Naive thymus-derived CD4-positive, alpha-beta T cell (primary cell): Measurements from ENCODE around the gene RAB3GAP2. TPM values are rescaled to one million over a fixed set of nuclear protein-coding genes. Genes with fewer than 3 reads are reported as not detected.

ENCODE experiments used
- ATAC-seq: fragments of 150-1000 bp; cut with Tn5 transposase; 2 replicates; pipeline ENCODE4 v1.10.0; 2021; ENCODE audit warnings: mild to moderate bottlenecking, moderate library complexity
- CTCF ChIA-PET: fragments of 350-600 bp; sonication (Branson Sonifier 250); formaldehyde crosslinking; loops from one replicate; lab custom pipeline; 2021; ENCODE audit warnings: antibody characterized with exemption; lab: Charles Lee
- POLR2A ChIA-PET: fragments of 350-600 bp; sonication (Branson Sonifier 250); formaldehyde crosslinking; loops from one replicate; lab custom pipeline; 2021; ENCODE audit warnings: antibody characterized with exemption, inconsistent platforms; lab: Charles Lee
- DNase-seq, 9 donors: peaks; one replicate each; pipeline versions ENCODE4 v3.0.0 to v3.0.0-alpha.2; 2020 to 2022; ENCODE audit warnings: mixed read lengths in 1 of 9
- H3K27ac ChIP-seq: one replicate; pipeline ENCODE4 v1.7.0; 2013; ENCODE audit warnings: mild to moderate bottlenecking, low read depth, low read length, moderate library complexity
- H3K27me3 ChIP-seq, 2 donors: one replicate each; pipeline ENCODE4 v1.7.0; 2013; ENCODE audit warnings: low read length in 2 of 2, mild to moderate bottlenecking in 2 of 2, moderate library complexity in 2 of 2; ENCODE audit not compliant: control insufficient read depth in 2 of 2, insufficient read depth in 2 of 2
- H3K36me3 ChIP-seq, 3 experiments: 1 replicate in 2 of 3; 2 replicates in 1 of 3; pipeline ENCODE4 v1.7.0; 2013; ENCODE audit warnings: low read length in 3 of 3, mild to moderate bottlenecking in 3 of 3, moderate library complexity in 1 of 3; ENCODE audit not compliant: insufficient read depth in 3 of 3, control insufficient read depth in 2 of 3
- H3K4me1 ChIP-seq, 2 donors: one replicate each; pipeline ENCODE4 v1.7.0; 2013; ENCODE audit warnings: low read length in 2 of 2, mild to moderate bottlenecking in 2 of 2, moderate library complexity in 1 of 2; ENCODE audit not compliant: control insufficient read depth in 2 of 2, insufficient read depth in 2 of 2
- H3K4me3 ChIP-seq: 2 replicates; pipeline ENCODE4 v1.7.0; 2013; ENCODE audit warnings: mild to moderate bottlenecking, low read length
- H3K9me3 ChIP-seq, 3 experiments: 1 replicate in 2 of 3; 2 replicates in 1 of 3; pipeline ENCODE4 v1.7.0; 2013; ENCODE audit warnings: low read length in 3 of 3; ENCODE audit not compliant: control insufficient read depth in 2 of 3
- H3K27ac Mint-ChIP-seq, 9 donors: one replicate each; pipeline ENCODE4 v1.8.0; 2020 to 2022; ENCODE audit warnings: mixed read lengths in 9 of 9, mild to moderate bottlenecking in 8 of 9, moderate library complexity in 5 of 9, inconsistent platforms in 2 of 9
- H3K27me3 Mint-ChIP-seq, 5 donors: one replicate each; pipeline ENCODE4 v1.8.0; 2021 to 2022; ENCODE audit warnings: mixed read lengths in 5 of 5, mild to moderate bottlenecking in 1 of 5
- H3K36me3 Mint-ChIP-seq, 5 donors: one replicate each; pipeline ENCODE4 v1.8.0; 2020 to 2022; ENCODE audit warnings: mixed read lengths in 5 of 5, mild to moderate bottlenecking in 3 of 5, inconsistent platforms in 1 of 5
- H3K4me1 Mint-ChIP-seq, 7 donors: one replicate each; pipeline ENCODE4 v1.8.0; 2020 to 2022; ENCODE audit warnings: mixed read lengths in 7 of 7, mild to moderate bottlenecking in 3 of 7, inconsistent platforms in 1 of 7
- H3K4me3 Mint-ChIP-seq, 10 donors: one replicate each; pipeline ENCODE4 v1.8.0; 2020 to 2022; ENCODE audit warnings: mild to moderate bottlenecking in 10 of 10, mixed read lengths in 10 of 10, moderate library complexity in 6 of 10, inconsistent platforms in 2 of 10
- H3K9me3 Mint-ChIP-seq, 11 donors: one replicate each; pipeline ENCODE4 v1.8.0; 2020 to 2022; ENCODE audit warnings: mixed read lengths in 11 of 11, mild to moderate bottlenecking in 4 of 11, inconsistent platforms in 1 of 11, moderate library complexity in 1 of 11
- intact Hi-C, 2 donors: fragments of 100-400 bp; cut with micrococcal nuclease; formaldehyde crosslinking; loops; one replicate each; pipeline ENCODE4 v1.15.1; 2023
- polyA plus RNA-seq, 2 donors: library from polyadenylated mRNA; unstranded; fragments of 300-500 nt; fragmentation: Illumina TruSeq; gene quantifications; one replicate each; pipeline ENCODE4 v1.2.3, GENCODE V29; 2021
- total RNA-seq, 6 experiments: library from RNA in 5 of 6; stranded (reverse) in 5 of 6; gene quantifications; 1 replicate in 5 of 6; 2 replicates in 1 of 6; pipeline ENCODE4 v1.2.3 and lab custom pipeline; 2021 to 2026

RAB3GAP2 gene
- total and polyA plus RNA-seq, 7 experiments from 2014 or later, result 13.9 to 53.0 (median 46.0) TPM

DNA sequence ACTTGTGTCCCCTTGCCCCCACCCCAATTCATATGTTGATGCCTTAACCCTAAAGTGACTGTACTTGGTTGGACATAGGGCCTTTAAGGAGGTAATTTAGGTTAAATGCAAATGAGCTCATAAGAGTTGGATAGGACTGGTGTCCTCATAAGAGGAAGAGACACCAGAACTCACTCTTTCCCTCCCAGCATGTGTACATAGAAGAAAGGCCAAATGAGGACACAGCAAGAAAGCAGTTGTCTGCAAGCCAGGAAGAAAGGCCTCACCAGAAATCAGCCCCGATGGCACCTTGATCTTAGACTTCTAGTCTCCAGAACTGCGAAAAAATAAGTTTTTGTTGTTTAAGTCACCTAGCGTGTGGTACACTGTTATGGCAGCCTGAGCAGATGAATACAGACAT, 45.5 kb downstream of the RAB3GAP2 start:
- CTCF ChIA-PET, result no interaction called here
- no peak for DNase-seq
- no peak overlapping the region for H3K4me3 ChIP-seq
- no peaks in the 10 kb centered on the region for H3K9me3 ChIP-seq
- no peak overlapping the region for H3K27ac ChIP-seq
- intact Hi-C loops, result no loop called here
- ATAC-seq, result no peak
- Mint-ChIP-seq H3K4me3 (peak overlapping the region in 1 of 10 donors; percentile 46), H3K36me3 (peaks cover 16 to 43% (median 19%) of the 10 kb centered on the region in 5 donors), H3K27ac (peak overlapping the region in 1 of 9 donors; percentile 27), H3K4me1 (peaks cover 9 to 82% (median 70%) of the 10 kb centered on the region in 7 donors), H3K27me3 (no peaks in the 10 kb centered on the region), H3K9me3 (no peaks in the 10 kb centered on the region)
- H3K4me1 ChIP-seq, result no peaks in the 10 kb centered on the region
- H3K36me3 ChIP-seq, result peaks cover 0 to 8% (median 0%) of the 10 kb centered on the region in 3 experiments
- POLR2A ChIA-PET, result no interaction called here
- no peaks in the 10 kb centered on the region for H3K27me3 ChIP-seq

DNA sequence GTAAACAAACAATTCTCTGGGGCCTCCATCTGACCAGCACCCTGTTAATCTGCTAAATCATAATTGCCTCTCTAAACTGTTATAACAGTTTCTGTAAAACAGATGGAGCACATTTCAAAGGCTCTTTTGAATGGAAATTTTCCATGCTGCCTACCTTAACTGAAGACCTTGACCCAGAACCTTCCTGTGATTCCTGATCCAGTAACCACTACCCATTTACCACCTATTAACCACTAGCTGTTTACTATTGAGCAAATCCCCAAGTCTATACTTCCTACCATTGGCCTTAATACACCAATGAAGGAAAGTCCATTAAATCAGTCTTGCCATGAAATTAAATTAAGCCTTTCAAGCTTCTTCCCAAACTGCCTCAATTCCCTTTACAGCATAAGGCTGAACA, 46.3 kb downstream of the RAB3GAP2 start:
- peaks cover 9 to 78% (median 64%) of the 10 kb centered on the region in 7 donors for H3K4me1 Mint-ChIP-seq
- H3K4me3 ChIP-seq, result no peak overlapping the region
- no peak for DNase-seq
- H3K27ac Mint-ChIP-seq, result peak overlapping the region in 2 of 9 donors; percentile 4 to 5
- H3K27me3 ChIP-seq, result no peaks in the 10 kb centered on the region
- H3K36me3 ChIP-seq, result peaks cover 0 to 8% (median 0%) of the 10 kb centered on the region in 3 experiments
- ChIA-PET POLR2A (no interaction called here), CTCF (no interaction called here)
- intact Hi-C loops, result no loop called here
- H3K4me3 Mint-ChIP-seq, result no peak overlapping the region
- no peak for ATAC-seq
- H3K9me3 ChIP-seq, result no peaks in the 10 kb centered on the region
- no peaks in the 10 kb centered on the region for H3K27me3 Mint-ChIP-seq
- H3K9me3 Mint-ChIP-seq, result no peaks in the 10 kb centered on the region
- no peak overlapping the region for H3K27ac ChIP-seq
- H3K4me1 ChIP-seq, result no peaks in the 10 kb centered on the region
- peaks cover 9 to 39% (median 16%) of the 10 kb centered on the region in 5 donors for H3K36me3 Mint-ChIP-seq

DNA sequence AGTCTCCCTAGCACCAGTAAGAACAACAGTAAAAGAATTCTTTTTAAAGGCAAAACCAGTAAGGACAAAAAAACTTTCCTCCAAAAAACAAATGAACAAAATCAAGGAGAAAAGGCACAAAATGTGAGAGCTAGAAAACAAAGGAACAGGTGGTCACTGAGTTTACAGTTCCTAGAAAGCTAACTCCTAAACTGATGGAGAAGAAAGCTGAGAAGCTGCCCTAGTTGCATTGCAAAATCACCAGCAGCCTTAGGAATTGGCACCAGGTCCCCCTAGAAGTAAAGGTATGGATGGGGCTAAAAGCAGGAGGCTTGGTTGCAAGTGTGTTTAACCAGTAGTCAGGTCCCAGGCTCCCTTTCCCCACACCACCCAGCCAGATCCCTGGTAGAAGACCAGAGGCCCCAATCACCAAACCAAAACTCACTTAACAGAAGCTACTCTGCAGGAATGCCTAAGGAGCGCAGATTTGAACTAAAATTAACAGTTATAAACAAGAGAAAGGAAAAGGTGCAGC, 47.6 kb downstream of the RAB3GAP2 start:
- no peak overlapping the region for H3K4me3 Mint-ChIP-seq
- CTCF ChIA-PET, result interaction anchor here (0.9 kb wide), 1 partner anchor 508 kb away, joined by 3 read pairs; no protein-coding TSS in a partner anchor
- no peak for DNase-seq
- H3K27me3 ChIP-seq, result no peaks in the 10 kb centered on the region
- H3K27me3 Mint-ChIP-seq, result no peaks in the 10 kb centered on the region
- H3K9me3 Mint-ChIP-seq, result no peaks in the 10 kb centered on the region
- H3K36me3 ChIP-seq, result peaks cover 0 to 8% (median 0%) of the 10 kb centered on the region in 3 experiments
- H3K9me3 ChIP-seq, result no peaks in the 10 kb centered on the region
- H3K4me1 Mint-ChIP-seq, result peaks cover 7 to 79% (median 69%) of the 10 kb centered on the region in 7 donors
- intact Hi-C loops, result no loop called here
- H3K36me3 Mint-ChIP-seq, result peaks cover 5 to 41% (median 13%) of the 10 kb centered on the region in 5 donors
- H3K27ac Mint-ChIP-seq, result peak overlapping the region in 1 of 9 donors; percentile 29
- no peak overlapping the region for H3K27ac ChIP-seq
- no peak overlapping the region for H3K4me3 ChIP-seq
- no peaks in the 10 kb centered on the region for H3K4me1 ChIP-seq
- no peak for ATAC-seq
- POLR2A ChIA-PET, result no interaction called here

DNA sequence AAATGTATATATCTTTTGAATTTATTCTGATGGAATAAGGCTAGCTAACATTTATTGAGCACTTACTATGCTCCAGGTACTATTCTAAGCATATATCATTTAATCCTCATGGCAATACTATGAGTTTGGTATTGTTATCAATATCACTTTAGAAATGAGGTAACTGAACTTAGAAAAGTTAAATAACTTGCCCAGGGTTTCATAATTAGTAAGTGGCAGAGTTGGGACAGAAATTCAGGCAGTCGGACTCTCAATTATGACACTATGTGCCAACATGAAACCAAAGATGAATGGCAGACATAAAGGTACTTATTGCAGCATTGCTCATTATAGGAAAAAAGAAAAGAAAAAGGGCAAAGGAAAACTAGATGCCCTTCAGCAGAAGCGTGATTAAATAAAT, 48.2 kb downstream of the RAB3GAP2 start:
- no peak overlapping the region for H3K4me3 ChIP-seq
- no peak overlapping the region for H3K27ac ChIP-seq
- H3K27me3 ChIP-seq, result no peaks in the 10 kb centered on the region
- ChIA-PET POLR2A (no interaction called here), CTCF (no interaction called here)
- ATAC-seq, result no peak
- peaks cover 0 to 8% (median 4%) of the 10 kb centered on the region in 3 experiments for H3K36me3 ChIP-seq
- no peaks in the 10 kb centered on the region for H3K9me3 Mint-ChIP-seq
- no peaks in the 10 kb centered on the region for H3K9me3 ChIP-seq
- peaks cover 7 to 82% (median 73%) of the 10 kb centered on the region in 7 donors for H3K4me1 Mint-ChIP-seq
- H3K4me1 ChIP-seq, result no peaks in the 10 kb centered on the region
- H3K4me3 Mint-ChIP-seq, result no peak overlapping the region
- intact Hi-C loops, result no loop called here
- peaks cover 5 to 41% (median 13%) of the 10 kb centered on the region in 5 donors for H3K36me3 Mint-ChIP-seq
- H3K27ac Mint-ChIP-seq, result peak overlapping the region in 1 of 9 donors; percentile 15
- H3K27me3 Mint-ChIP-seq, result no peaks in the 10 kb centered on the region
- no peak for DNase-seq

DNA sequence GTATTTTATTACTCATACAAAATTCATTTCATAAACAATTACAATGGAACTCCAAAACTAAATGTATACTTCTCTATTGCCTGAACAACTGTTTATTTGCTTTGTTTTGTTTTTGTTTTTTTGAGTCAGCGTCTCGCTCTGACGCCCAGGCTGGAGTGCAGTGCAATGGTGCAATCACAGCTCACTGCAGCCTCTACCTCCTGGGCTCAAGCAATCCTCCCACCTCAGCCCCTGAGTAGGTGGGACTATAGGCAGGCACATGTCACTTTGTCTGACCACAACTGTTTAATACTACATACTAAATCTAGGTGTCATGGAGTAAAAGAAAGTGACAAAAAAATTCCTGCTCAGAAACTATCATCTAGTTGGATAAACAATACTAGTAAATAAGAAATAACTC, 49.3 kb downstream of the RAB3GAP2 start:
- Mint-ChIP-seq H3K4me3 (no peak overlapping the region), H3K4me1 (peaks cover 7 to 74% (median 63%) of the 10 kb centered on the region in 7 donors), H3K27me3 (no peaks in the 10 kb centered on the region), H3K36me3 (peaks cover under 1 to 31% (median 6%) of the 10 kb centered on the region in 5 donors), H3K9me3 (no peaks in the 10 kb centered on the region), H3K27ac (peak overlapping the region in 2 of 9 donors; percentile 45 to 47)
- ATAC-seq, result no peak
- Histone ChIP-seq H3K27ac (no peak overlapping the region), H3K27me3 (no peaks in the 10 kb centered on the region), H3K9me3 (no peaks in the 10 kb centered on the region), H3K36me3 (peaks cover 0 to 4% (median 0%) of the 10 kb centered on the region in 3 experiments), H3K4me1 (no peaks in the 10 kb centered on the region), H3K4me3 (no peak overlapping the region)
- CTCF ChIA-PET, result no interaction called here
- intact Hi-C loops, result no loop called here
- no peak for DNase-seq
- POLR2A ChIA-PET, result no interaction called here

DNA sequence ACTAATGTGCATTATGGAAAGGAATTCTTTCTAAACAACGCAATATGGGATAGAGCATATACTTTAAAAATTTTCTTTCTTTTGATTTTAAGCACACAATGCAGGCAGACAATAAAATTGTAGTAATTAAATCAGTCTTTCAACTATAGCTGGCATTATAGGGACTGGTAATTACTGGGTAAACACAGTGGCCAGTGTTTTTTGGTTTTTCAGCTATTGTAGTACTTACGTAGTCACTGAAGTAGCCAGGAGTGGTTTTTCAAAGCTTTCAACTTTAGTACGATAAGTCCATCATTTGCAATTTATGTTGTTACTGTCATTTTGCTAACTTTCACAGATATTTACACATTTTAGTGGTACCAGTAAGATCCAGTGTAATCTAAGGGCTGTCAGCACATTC, 50.6 kb downstream of the RAB3GAP2 start:
- intact Hi-C loops, result no loop called here
- Mint-ChIP-seq H3K27me3 (no peaks in the 10 kb centered on the region), H3K27ac (no peak overlapping the region), H3K9me3 (no peaks in the 10 kb centered on the region), H3K4me1 (peaks cover 7 to 73% (median 58%) of the 10 kb centered on the region in 7 donors), H3K36me3 (peaks cover 0 to 25% (median 3%) of the 10 kb centered on the region in 5 donors), H3K4me3 (no peak overlapping the region)
- H3K4me1 ChIP-seq, result no peaks in the 10 kb centered on the region
- ATAC-seq (no peak), DNase-seq (no peak)
- no peak overlapping the region for H3K4me3 ChIP-seq
- peaks cover 0 to 4% (median 0%) of the 10 kb centered on the region in 3 experiments for H3K36me3 ChIP-seq
- POLR2A ChIA-PET, result interaction anchor here (0.7 kb wide), 1 partner anchor 75 kb away, joined by 3 read pairs; no protein-coding TSS in a partner anchor
- H3K9me3 ChIP-seq, result no peaks in the 10 kb centered on the region
- H3K27ac ChIP-seq, result no peak overlapping the region
- CTCF ChIA-PET, result no interaction called here
- H3K27me3 ChIP-seq, result no peaks in the 10 kb centered on the region

DNA sequence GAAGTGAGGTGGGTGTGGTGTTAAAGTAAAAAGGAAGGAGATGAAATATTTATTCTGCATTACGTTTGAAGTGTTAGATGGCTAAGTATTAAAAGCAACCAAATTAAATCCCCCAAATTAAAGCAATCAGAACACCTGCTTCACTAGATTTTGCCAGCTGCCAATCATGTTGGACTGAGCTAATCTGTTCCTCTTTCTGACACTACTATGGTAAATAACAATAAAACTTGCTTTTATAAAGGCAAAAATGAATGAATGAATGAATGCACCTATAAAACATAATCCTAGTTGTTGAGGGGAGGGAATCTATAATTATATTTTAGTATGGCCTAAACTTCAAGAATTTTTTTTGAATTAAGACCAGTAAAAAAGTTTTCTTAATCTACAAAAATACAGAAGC, 51.0 kb downstream of the RAB3GAP2 start:
- Histone ChIP-seq H3K27ac (no peak overlapping the region), H3K4me3 (no peak overlapping the region), H3K27me3 (no peaks in the 10 kb centered on the region), H3K4me1 (no peaks in the 10 kb centered on the region), H3K9me3 (no peaks in the 10 kb centered on the region), H3K36me3 (peaks cover 0 to 4% (median 0%) of the 10 kb centered on the region in 3 experiments)
- ATAC-seq (no peak), DNase-seq (no peak)
- Mint-ChIP-seq H3K4me3 (no peak overlapping the region), H3K4me1 (peaks cover 7 to 69% (median 54%) of the 10 kb centered on the region in 7 donors), H3K9me3 (no peaks in the 10 kb centered on the region), H3K36me3 (peaks cover 0 to 23% (median 3%) of the 10 kb centered on the region in 5 donors), H3K27me3 (no peaks in the 10 kb centered on the region), H3K27ac (peak overlapping the region in 1 of 9 donors; percentile 45)
- intact Hi-C loops, result no loop called here
- ChIA-PET CTCF (no interaction called here), POLR2A (no interaction called here)
